Activated T-helper 2 cell treated with anti-CD3 and anti-CD28 coated beads, Interferon-gamma antibody, Interleukin-2, Interleukin-4, amounts not matched to agents 10 μg/mL and 5 μg/mL and 100 μg/mL, durations not matched to agents 14 hours and 24 hours and 36 hours (primary cell): ENCODE measurements around the gene TCF12. TPM values are rescaled to one million over a fixed set of nuclear protein-coding genes. Genes with fewer than 3 reads are reported as not detected.
"Not testable (repeated sequence)": the region's sequence is repeated elsewhere in the genome, so short reads cannot be mapped to it uniquely, and the experiment has no call there.

Experiments
- DNase-seq: peaks from one replicate; pipeline ENCODE4 v3.0.0; 2021; ENCODE audit warnings: low spot score
- H3K27ac Mint-ChIP-seq: one replicate; pipeline ENCODE4 v1.8.0; 2021; ENCODE audit warnings: mixed read lengths
- H3K27me3 Mint-ChIP-seq: one replicate; pipeline ENCODE4 v1.8.0; 2021; ENCODE audit warnings: low read depth, mixed read lengths
- H3K36me3 Mint-ChIP-seq: one replicate; pipeline ENCODE4 v1.8.0; 2021; ENCODE audit warnings: low read depth, mixed read lengths
- H3K4me1 Mint-ChIP-seq: one replicate; pipeline ENCODE4 v1.8.0; 2021; ENCODE audit warnings: low read depth, mixed read lengths
- H3K4me3 Mint-ChIP-seq: one replicate; pipeline ENCODE4 v1.8.0; 2021; ENCODE audit warnings: low read depth, mild to moderate bottlenecking, moderate library complexity, mixed read lengths
- H3K9me3 Mint-ChIP-seq: one replicate; pipeline ENCODE4 v1.8.0; 2021; ENCODE audit warnings: mixed read lengths
- intact Hi-C: fragments of 100-400 bp; cut with micrococcal nuclease; formaldehyde crosslinking; loops from one replicate; pipeline ENCODE4 v1.15.1; 2023
- total RNA-seq: library from RNA; stranded (reverse); gene quantifications from 2 replicates; pipeline ENCODE4 v1.2.3, GENCODE V29; 2022

The TCF12 gene
- total RNA-seq, 1 donor from 2014 or later = 70.7 TPM

DNA sequence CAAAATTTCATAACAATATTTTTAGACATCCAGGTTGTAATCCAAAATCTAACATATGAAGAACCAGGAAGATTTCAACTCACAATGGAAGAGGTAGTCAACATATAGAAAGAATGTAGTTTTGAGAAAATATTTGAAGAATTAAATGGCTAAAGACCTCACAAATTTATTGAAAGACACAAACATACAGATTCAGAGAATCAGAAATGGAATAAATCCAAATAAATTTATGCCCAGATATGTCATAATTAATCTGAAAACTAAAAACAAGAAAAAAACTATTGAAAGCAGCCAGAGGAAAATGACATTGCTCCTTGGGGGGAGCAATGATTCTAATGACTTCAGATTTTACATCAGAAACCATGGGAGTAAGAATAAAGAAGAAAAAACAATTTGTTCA lies 75.8 kb downstream of the TCF12 start:
- DNase-seq = no peak
- H3K27me3 Mint-ChIP-seq = no peaks in the 10 kb centered on the region

GRCh38 chr15:56996093-56996492 lies 77.6 kb downstream of the TCF12 start:
- no peak overlapping the region for H3K27ac Mint-ChIP-seq

More for the DNA sequence above, 75.8 kb downstream of the TCF12 start:
- H3K36me3 Mint-ChIP-seq = peaks cover 38% of the 10 kb centered on the region
- H3K4me1 Mint-ChIP-seq = peaks cover 10% of the 10 kb centered on the region
- no peak overlapping the region for H3K27ac Mint-ChIP-seq
- no peaks in the 10 kb centered on the region for H3K9me3 Mint-ChIP-seq
- intact Hi-C loops = no loop called here
- no peak overlapping the region for H3K4me3 Mint-ChIP-seq

GRCh38 chr15:56996746-56997470 lies 78.5 kb downstream of the TCF12 start:
- H3K27ac Mint-ChIP-seq = no peak overlapping the region
- intact Hi-C loops = no loop called here
- H3K27me3 Mint-ChIP-seq = no peaks in the 10 kb centered on the region
- peaks cover 6% of the 10 kb centered on the region for H3K4me1 Mint-ChIP-seq
- peaks cover 44% of the 10 kb centered on the region for H3K36me3 Mint-ChIP-seq
- no peaks in the 10 kb centered on the region for H3K9me3 Mint-ChIP-seq
- DNase-seq = no peak
- no peak overlapping the region for H3K4me3 Mint-ChIP-seq

More at GRCh38 chr15:56996093-56996492, 77.6 kb downstream of the TCF12 start:
- no peak for DNase-seq
- intact Hi-C loops = no loop called here
- peaks cover 38% of the 10 kb centered on the region for H3K36me3 Mint-ChIP-seq
- H3K4me3 Mint-ChIP-seq = no peak overlapping the region
- no peaks in the 10 kb centered on the region for H3K27me3 Mint-ChIP-seq
- peaks cover 2% of the 10 kb centered on the region for H3K4me1 Mint-ChIP-seq
- no peaks in the 10 kb centered on the region for H3K9me3 Mint-ChIP-seq

DNA sequence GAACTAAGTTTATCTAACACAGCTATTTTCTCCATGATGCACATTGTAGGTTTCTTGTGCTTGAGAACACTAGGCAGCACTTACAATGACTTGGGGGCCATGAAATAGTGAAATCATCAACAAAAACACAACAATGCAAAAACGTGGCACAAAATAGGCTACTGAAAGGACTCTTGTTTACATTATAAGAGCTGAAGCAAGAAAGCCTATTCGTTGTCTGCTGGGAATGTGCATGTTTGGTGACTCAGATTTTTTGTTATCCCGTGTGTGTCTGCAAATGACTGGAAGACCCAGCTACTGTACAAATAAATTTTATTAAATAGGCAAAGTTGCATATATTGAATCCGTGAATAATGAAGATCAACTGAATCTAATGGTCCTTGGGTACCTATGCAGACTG lies 85.0 kb downstream of the TCF12 start:
- Mint-ChIP-seq H3K4me1 (peaks cover 4% of the 10 kb centered on the region), H3K9me3 (no peaks in the 10 kb centered on the region), H3K27me3 (no peaks in the 10 kb centered on the region), H3K27ac (no peak overlapping the region), H3K36me3 (peaks cover 11% of the 10 kb centered on the region), H3K4me3 (no peak overlapping the region)
- intact Hi-C loops = no loop called here
- no peak for DNase-seq

GRCh38 chr15:57005244-57005643 lies 86.8 kb downstream of the TCF12 start:
- Mint-ChIP-seq H3K27ac (no peak overlapping the region), H3K36me3 (peaks cover 11% of the 10 kb centered on the region)

GRCh38 chr15:57007797-57008196 lies 89.4 kb downstream of the TCF12 start:
- H3K27ac Mint-ChIP-seq, H3K27me3 Mint-ChIP-seq, intact Hi-C loops, DNase-seq, H3K4me3 Mint-ChIP-seq, H3K9me3 Mint-ChIP-seq, H3K36me3 Mint-ChIP-seq, H3K4me1 Mint-ChIP-seq: not testable (repeated sequence)

More at GRCh38 chr15:57005244-57005643, 86.8 kb downstream of the TCF12 start:
- DNase-seq = no peak
- Mint-ChIP-seq H3K9me3 (no peaks in the 10 kb centered on the region), H3K4me3 (no peak overlapping the region), H3K4me1 (peaks cover 4% of the 10 kb centered on the region), H3K27me3 (no peaks in the 10 kb centered on the region)
- intact Hi-C loops = no loop called here

DNA sequence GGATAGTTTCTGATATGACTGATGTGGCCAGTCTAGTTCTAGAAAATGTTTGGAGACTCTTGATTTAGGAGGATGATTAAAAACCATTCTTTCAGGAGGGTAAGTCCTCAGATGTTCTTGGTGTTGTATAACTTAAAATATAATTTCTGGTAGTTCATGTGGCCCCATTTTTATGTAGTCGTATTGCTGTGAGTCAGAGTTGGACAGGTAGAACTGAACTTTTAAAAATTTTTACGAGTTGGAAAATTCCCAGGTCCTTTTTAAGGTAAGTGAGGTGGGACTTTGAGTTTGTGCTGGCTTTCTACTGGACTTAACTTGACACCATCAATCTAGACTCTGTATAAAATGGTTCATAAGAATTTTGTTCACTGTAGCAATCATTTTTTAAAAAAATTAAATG lies 92.3 kb downstream of the TCF12 start:
- intact Hi-C loops = no loop called here
- DNase-seq = no peak
- no peaks in the 10 kb centered on the region for H3K27me3 Mint-ChIP-seq
- H3K9me3 Mint-ChIP-seq = no peaks in the 10 kb centered on the region
- H3K4me1 Mint-ChIP-seq = peaks cover 9% of the 10 kb centered on the region
- no peaks in the 10 kb centered on the region for H3K36me3 Mint-ChIP-seq
- H3K27ac Mint-ChIP-seq = no peak overlapping the region
- no peak overlapping the region for H3K4me3 Mint-ChIP-seq

DNA sequence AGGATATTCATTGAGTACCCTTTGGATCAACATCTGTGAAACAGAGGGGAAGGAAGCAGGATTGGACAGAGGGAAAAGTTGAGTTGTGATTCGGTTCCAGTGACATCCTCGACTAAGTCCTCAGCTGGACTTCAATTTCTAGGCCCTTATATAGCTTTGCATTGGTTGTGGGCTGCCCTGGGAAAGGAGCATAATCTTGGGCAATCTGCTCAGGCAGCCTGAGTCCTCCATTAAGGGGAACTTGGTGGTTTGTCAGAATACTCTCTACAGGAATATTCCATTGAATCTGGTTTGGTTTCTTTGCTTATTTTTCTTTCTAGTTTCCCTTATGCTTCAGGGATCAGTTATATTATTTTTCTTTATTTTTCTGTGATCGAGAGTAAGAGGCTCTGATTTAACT lies 94.1 kb downstream of the TCF12 start:
- DNase-seq = no peak
- Mint-ChIP-seq H3K27ac (no peak overlapping the region), H3K9me3 (no peaks in the 10 kb centered on the region), H3K4me1 (peaks cover 9% of the 10 kb centered on the region), H3K27me3 (no peaks in the 10 kb centered on the region), H3K36me3 (no peaks in the 10 kb centered on the region), H3K4me3 (no peak overlapping the region)
- intact Hi-C loops = no loop called here

- intact Hi-C loops, H3K9me3 Mint-ChIP-seq, H3K4me3 Mint-ChIP-seq, H3K27me3 Mint-ChIP-seq, H3K36me3 Mint-ChIP-seq, DNase-seq, H3K27ac Mint-ChIP-seq: not testable (repeated sequence)
- peaks cover 12% of the 10 kb centered on the region for H3K4me1 Mint-ChIP-seq
Measured at GRCh38 chr15:57014896-57015295, 96.5 kb downstream of the TCF12 start.

- Mint-ChIP-seq H3K27me3 (no peaks in the 10 kb centered on the region), H3K4me3 (no peak overlapping the region), H3K9me3 (no peaks in the 10 kb centered on the region), H3K36me3 (no peaks in the 10 kb centered on the region), H3K27ac (no peak overlapping the region), H3K4me1 (peaks cover 13% of the 10 kb centered on the region)
- no peak for DNase-seq
- intact Hi-C loops = no loop called here
Measured at GRCh38 chr15:57015360-57015759, 96.9 kb downstream of the TCF12 start.

DNA sequence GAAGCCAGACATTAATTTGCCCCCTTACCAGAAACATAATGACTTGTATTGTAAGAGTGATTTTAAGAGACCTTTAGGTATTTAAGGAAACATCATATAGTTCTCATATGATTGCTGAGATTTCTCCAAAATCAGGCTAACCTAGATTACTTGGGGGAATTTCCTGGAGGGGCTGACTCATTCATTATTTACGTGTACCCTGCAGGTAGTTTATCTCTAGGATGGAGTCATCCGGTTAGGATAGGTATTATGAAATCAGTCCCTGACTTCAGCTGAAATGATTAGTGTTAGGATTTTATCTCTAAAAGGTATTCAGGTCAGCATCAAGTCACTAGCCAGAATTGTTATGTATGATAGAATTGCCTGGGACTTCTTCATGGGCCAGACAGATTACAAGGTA lies 97.5 kb downstream of the TCF12 start:
- H3K27me3 Mint-ChIP-seq = no peaks in the 10 kb centered on the region
- H3K9me3 Mint-ChIP-seq = no peaks in the 10 kb centered on the region
- no peak for DNase-seq
- H3K4me3 Mint-ChIP-seq = no peak overlapping the region
- intact Hi-C loops = no loop called here
- H3K36me3 Mint-ChIP-seq = peaks cover 3% of the 10 kb centered on the region
- H3K27ac Mint-ChIP-seq = no peak overlapping the region
- peaks cover 13% of the 10 kb centered on the region for H3K4me1 Mint-ChIP-seq

GRCh38 chr15:57017024-57017423 lies 98.6 kb downstream of the TCF12 start:
- H3K4me1 Mint-ChIP-seq = peaks cover 6% of the 10 kb centered on the region
- H3K9me3 Mint-ChIP-seq = no peaks in the 10 kb centered on the region
- no peak overlapping the region for H3K4me3 Mint-ChIP-seq
- no peak overlapping the region for H3K27ac Mint-ChIP-seq
- no peak for DNase-seq
- intact Hi-C loops = no loop called here
- H3K36me3 Mint-ChIP-seq = peaks cover 6% of the 10 kb centered on the region
- H3K27me3 Mint-ChIP-seq = no peaks in the 10 kb centered on the region

DNA sequence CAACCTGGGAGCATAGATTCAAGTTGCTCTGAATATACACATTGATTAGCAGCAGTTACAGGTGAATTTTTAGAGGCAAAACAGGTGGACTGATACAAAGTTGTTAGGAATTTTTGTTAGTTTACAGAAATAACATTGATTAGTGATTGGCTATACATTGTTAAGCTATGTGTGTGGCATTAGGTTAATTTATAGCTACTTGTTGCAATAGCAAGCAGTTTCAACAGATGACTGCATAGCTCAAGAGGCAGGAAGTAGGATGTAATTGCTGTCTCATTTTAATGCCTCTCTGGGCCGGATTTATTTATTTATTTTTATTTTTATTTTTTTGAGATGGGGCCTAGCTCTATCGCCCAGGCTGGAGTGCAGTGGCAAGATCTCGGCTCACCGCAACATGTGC lies 99.7 kb downstream of the TCF12 start:
- no peak for DNase-seq
- intact Hi-C loops = no loop called here
- Mint-ChIP-seq H3K4me1 (peaks cover 13% of the 10 kb centered on the region), H3K27ac (no peak overlapping the region), H3K27me3 (no peaks in the 10 kb centered on the region), H3K9me3 (peaks cover 6% of the 10 kb centered on the region), H3K4me3 (no peak overlapping the region), H3K36me3 (peaks cover 13% of the 10 kb centered on the region)
